GM21381 (cell line): Measurements from ENCODE around the gene DNAJB6.

Experiments
- ATAC-seq: cut with Tn5 transposase; IDR thresholded peaks from one replicate; pipeline ENCODE4 v1.9.1; 2021; ENCODE audit warnings: mild to moderate bottlenecking, moderate library complexity; ENCODE audit not compliant: unreplicated experiment

Gene DNAJB6

DNA sequence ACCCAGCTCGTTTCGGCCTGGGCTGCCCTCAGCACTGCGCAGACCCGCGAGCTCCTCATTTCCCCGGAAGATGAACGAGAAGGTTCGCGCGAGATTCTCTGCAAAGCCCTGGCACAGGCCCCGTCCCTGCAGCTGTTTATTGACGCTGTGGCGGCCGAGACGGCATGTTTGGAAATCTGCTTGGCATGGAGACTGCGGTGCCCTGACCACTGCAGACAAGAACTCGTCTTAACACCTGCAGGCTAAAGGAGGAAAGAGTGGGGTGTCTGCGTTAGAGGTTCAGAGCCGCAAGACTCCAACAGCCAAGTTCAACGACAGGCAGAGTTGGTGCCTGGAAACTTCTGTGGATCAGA lies 125.6 kb downstream of the DNAJB6 start:
- no peak for ATAC-seq

DNA sequence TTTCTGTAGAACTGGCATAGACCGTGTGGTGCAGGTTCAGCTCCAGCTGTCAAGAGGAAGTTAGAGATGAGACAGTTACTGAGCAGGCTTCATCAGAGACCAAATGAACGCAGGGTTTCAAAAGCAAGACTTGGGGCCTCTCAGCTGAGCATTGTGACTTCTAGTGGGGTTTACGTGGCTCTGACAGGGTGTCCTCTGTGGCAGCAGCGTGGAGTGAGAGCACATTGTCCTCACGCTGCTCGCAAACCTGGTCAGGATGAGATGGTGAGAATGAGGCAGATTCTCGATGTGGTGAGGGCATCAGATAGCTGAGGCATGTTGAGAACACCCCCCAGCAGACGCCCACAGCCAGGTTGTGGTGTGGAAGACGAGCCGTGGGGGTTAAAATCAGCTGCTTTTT lies 126.0 kb downstream of the DNAJB6 start:
- no peak for ATAC-seq

DNA sequence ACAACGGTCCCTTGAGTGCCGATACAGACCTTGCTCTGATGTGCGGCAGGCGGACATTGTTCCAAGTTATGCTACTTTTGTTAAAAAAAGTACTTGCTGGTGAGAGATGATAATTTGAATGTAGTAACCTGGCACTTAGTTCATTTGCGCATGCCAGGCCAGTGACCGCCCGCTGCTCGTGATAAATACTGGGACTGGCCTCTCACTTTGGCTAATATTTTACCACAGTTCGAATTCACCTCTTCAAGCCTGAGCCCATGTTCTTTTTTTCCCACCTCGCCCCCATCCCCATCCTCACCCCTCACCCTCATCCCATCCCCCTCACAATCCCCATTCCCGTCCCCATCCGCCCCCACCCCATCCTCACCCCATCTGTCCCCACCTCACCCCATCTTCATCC lies 126.4 kb downstream of the DNAJB6 start:
- ATAC-seq: no peak

DNA sequence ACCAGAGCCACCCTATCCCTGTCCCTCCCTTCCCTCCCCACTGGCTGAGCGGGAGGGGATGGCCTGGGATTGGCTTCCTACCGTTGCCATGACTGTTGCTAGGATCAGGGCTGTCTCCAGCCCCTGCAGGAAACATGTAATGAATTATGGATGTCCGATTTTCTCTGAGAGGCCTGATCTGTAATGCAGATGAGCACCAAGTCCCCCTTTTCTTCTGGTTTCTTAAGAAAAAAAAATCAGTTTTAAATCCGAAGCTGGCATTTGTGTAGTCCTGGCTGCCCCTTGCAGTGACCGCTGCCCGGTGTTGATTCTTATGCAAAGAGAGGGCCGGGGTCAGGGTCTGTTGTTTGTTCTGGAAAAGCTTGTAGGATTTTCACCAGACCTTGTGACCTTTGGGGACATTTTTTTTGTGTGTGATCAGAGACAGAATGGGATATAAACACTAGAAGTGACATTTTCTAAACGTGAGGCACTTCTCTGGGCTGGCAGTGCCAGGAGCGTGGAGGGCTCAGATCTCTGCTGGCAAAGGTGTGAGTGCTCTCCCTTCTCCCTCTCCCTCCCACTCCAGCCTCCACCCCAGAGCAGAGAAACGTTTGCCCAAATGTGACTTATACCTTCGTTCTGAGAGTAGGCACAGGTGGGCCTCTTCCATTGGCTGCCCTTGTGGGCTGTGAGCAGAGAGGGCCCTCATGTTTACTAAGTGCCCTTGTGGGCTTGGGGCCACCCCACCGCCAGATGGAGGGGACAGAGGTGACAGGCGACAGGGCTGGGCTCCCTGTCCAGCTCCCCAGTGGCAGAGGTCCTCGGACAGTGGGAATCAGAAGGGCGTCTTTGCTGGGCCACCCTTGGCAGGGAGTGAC lies 127.5 kb downstream of the DNAJB6 start:
- no peak for ATAC-seq

DNA sequence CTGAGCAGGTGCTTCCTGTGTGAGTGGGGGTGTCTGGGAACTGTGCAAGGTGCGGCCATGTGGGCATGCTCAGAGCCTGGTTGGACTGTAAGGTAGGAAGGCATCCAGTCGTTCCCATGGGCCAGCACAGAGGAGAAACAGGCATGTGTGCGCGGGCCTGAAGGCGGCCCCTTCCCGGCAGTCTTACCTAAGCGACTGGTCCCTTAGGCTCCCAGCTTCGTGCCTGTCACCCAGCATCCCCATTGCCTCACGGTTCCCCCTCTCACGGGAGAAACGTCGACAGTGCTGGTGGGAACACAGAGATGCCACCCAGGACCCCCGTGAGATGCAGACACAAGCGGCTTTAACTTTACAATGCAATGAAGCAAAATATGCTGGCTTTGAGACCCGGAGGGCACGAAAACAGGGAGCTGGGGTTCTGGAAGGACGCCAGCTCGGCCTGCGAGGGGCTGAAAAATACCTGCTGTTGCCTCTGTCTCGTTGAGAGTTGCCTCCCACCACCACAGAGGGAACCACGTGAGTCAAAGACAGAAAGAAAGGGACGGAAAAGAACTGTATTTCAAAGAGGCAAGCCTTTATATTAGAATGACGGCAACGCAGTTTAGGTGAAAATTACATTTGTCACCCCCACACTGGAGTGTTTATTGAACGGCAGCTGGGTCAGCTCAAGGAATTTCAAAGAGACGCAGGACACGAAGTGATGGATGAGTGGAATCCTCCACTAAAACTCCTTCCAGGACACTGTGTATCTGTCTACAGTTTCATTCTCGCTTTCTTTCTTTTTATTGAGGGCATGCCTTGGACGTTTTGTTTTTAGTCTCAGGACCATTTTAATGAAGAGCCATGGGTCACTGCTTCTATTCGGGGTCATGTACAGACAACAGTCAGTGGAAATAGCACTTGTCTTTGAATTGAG lies 128.4 kb downstream of the DNAJB6 start:
- no peak for ATAC-seq

DNA sequence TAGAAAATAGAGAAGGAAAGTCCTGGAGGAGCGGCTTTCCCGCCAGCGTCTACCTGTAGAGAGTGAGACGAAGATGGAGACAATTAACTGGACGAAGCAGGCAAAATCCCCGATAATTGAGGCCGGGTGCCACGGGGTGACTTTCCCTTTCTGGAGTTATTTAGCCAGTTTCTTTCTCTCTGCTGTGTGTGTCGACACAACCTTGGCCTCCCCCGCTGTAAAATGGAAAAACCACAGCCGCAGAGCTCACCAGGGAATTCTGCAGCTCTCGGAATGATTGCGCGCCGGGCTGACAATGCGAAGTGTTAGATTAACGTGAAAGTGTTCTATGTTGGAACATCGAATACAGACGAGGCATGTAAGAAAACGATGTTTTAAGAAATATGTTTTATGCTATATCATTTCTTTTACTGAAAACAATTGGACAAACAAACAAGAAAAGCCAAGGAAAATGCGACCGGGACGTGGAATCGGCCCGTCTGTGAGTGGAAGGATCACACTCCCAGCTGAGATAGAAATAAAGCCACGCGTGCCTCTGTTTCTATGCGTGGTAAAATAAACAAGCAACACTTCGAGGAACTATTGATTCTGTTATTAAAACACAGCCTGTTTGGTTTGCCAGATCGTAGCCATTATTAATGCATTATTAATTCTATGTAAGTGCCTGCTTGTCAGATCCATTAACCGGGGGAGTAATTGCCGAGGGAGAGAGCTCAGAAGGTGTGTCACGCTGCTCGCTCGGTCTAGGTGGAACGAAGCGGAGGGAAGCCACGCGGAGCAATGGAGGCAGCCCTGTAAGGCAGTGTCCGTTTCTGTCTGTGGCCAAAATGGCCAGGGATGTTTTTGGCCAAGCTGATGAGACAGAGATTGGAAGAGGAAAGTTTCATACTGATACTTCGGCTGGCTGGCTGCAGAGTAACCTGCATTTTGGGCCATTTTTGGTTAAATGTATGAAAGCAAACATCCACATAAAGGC lies 129.4 kb downstream of the DNAJB6 start:
- no peak for ATAC-seq

DNA sequence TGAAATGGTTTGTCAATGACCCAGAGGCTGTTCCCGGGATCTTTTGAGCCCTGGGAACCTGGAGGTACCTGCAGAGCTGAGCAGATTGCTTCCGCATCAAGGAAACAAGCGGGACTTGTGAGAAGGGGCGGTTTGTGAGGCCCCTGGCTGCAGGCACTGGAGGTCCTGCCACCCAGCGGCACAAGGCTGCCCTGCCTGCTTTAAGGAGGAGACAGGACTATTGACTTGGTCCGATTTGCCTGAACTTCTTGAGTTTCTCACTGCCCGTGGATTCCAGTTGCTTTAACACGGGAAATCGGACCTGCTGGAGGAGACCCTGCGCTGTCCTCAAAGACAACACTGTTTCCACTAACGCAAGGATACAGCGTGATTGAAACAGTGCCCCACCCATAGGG lies 130.1 kb downstream of the DNAJB6 start:
- no peak for ATAC-seq
